Measurements from ENCODE around the gene PHAF1. TPM values are rescaled to one million over a fixed set of nuclear protein-coding genes. Genes with fewer than 3 reads are reported as not detected.

Gene PHAF1
- total and polyA plus RNA-seq, 2 of the 13 experiments (the other 11 are each of a cell fraction or from before 2014, with no cell fraction given), result 48.3 to 174 TPM

- WGBS (ENCODE audit: low lambda C conversion rate), result 36% methylated on average over 34 of the region's 43 CpGs
- no TSS peak for BruUV-seq (replicated peaks)
- TF ChIP-seq ZNF451 (CRISPR knock-in tag; IDR thresholded peaks at IDR 0.05), result no peak; the same call in 1 of the 2 replicates
- TF ChIP-seq SNAPC4 (CRISPR knock-in tag; IDR thresholded peaks at IDR 0.05), result peak; percentile 74; the same call in 1 of the 2 replicates
- peak; percentile 72; the same call in 1 of the 2 replicates for TF ChIP-seq SIX1 (CRISPR knock-in tag; IDR thresholded peaks at IDR 0.05; ENCODE audit: borderline replicate concordance)
- peak; percentile 66; the same call in 1 of the 2 replicates for TF ChIP-seq ZBTB38 (CRISPR knock-in tag; IDR thresholded peaks at IDR 0.05)
- peak; percentile 75 for TF ChIP-seq GMEB1 (CRISPR knock-in tag; IDR thresholded peaks at IDR 0.05; ENCODE audit: borderline replicate concordance)
- peak; percentile 40; the same call in 1 of the 2 replicates for TF ChIP-seq ZNF770 (CRISPR knock-in tag; IDR thresholded peaks at IDR 0.05)
- TF ChIP-seq ZBTB4 (CRISPR knock-in tag; IDR thresholded peaks at IDR 0.05; ENCODE audit: borderline replicate concordance), result no peak
- peak; percentile 86 for TF ChIP-seq ZNF12 (CRISPR knock-in tag; IDR thresholded peaks at IDR 0.05)
- 0 out of 2 replicates have a peak, but pooled peaks have one; percentile 35 for TF ChIP-seq ZNF24 (IDR thresholded peaks at IDR 0.05)
Observed at GRCh38 chr16:67184995-67185650, 75.4 kb downstream of the PHAF1 start.

More at GRCh38 chr16:67184995-67185650, 75.4 kb downstream of the PHAF1 start:
- Histone ChIP-seq H3K36me3 (replicated peaks in 1 of 2; ENCODE audit: control insufficient read depth in 1 of 2, insufficient read depth in 2 of 2, low read length in 2 of 2) (no peaks in the 10 kb centered on the region), H2AFZ (ENCODE audit: low read length) (no peak overlapping the region), H3K9me3 (ENCODE audit: low read length) (no peaks in the 10 kb centered on the region), H3K4me2 (ENCODE audit: low read depth, low read length) (peak overlapping the region; percentile 96), H4K20me1 (ENCODE audit: insufficient read depth, low read length) (no peaks in the 10 kb centered on the region), H3K27ac (ENCODE audit: extremely low read length, insufficient read depth, low read length) (no peak overlapping the region), H3K4me3 (replicated peaks in 1 of 3; ENCODE audit: insufficient read depth in 1 of 3, low read depth in 2 of 3, low read length in 3 of 3) (peak overlapping the region in 2 of 3 experiments; percentile 82 to 98; a peak in 4 of 6 replicates), H3K27me3 (ENCODE audit: control insufficient read depth in 1 of 2, insufficient read depth in 2 of 2, low read length in 2 of 2) (peaks cover 7 to 10% of the 10 kb centered on the region in 2 experiments; a peak in 2 of 5 replicates), H3K79me2 (ENCODE audit: insufficient read depth, low read length) (no peaks in the 10 kb centered on the region), H3K9ac (ENCODE audit: insufficient read depth, low read depth, low read length) (peak overlapping the region; percentile 93; the same call in 1 of the 2 replicates), H3K4me1 (ENCODE audit: insufficient read depth, low read length) (peaks cover 48% of the 10 kb centered on the region)
- FAIRE-seq (peak; percentile 94), DNase-seq (ENCODE audit: low spot score) (peak; percentile 86), ATAC-seq (peak; percentile 70)
- intact Hi-C loops (cut with micrococcal nuclease; ENCODE audit: unreplicated experiment) (loop anchor here (1.0 to 5.0 kb wide), 3 partner anchors 42 to 208 kb away; partner anchors contain the start of gene TMEM208), in situ Hi-C loops (cut with HindIII; ENCODE audit: extremely low pct_ligation_motif_present, low pct_unique_long_range_greater_than_20kb) (loop anchor here (5.0 kb wide), 1 partner anchor 208 kb away; no protein-coding TSS in a partner anchor)
- CTCF ChIA-PET (ENCODE audit: low intra/inter-chr PET ratio, low total read pairs), result interaction anchor here (0.8 to 2.7 kb wide), 8 partner anchors 11 to 290 kb away, joined by 3 to 28 read pairs (median 4); no protein-coding TSS in a partner anchor
- POLR2A ChIA-PET, result interaction anchor here (1.0 to 2.8 kb wide), 8 partner anchors 12 to 167 kb away, joined by 4 to 18 read pairs (median 6); partner anchors contain the start of genes CBFB, FHOD1, NOL3 and TMEM208

Measured in HepG2 (cell line).